Caco-2 (cell line): ENCODE results near the gene LHFPL3. TPM values are rescaled to one million over a fixed set of nuclear protein-coding genes. Genes with fewer than 3 reads are reported as not detected.

Source experiments
- BruUV-seq: library from RNA; stranded (reverse); fragments of 400-500 nt; replicated peaks from 2 replicates; lab custom pipeline; 2021; lab: Mats Ljungman, UMichigan
- CTCF ChIA-PET: fragments of 300-600 bp; sonication (Branson Sonifier 250); formaldehyde crosslinking; loops from one replicate; lab custom pipeline; 2022; ENCODE audit warnings: antibody characterized with exemption; lab: Charles Lee
- POLR2A ChIA-PET: fragments of 300-600 bp; sonication (Branson Sonifier 250); formaldehyde crosslinking; loops from one replicate; lab custom pipeline; 2022; ENCODE audit warnings: antibody characterized with exemption; lab: Charles Lee
- DNase-seq, 2 experiments: peaks; one replicate each; pipeline versions ENCODE4 v3.0.0 to v3.0.0-alpha.2; 2020 to 2022
- H3K27me3 ChIP-seq: replicated peaks from 2 replicates; pipeline ENCODE4 v1.6.0; 2011; ENCODE audit warnings: low read length; ENCODE audit not compliant: control insufficient read depth, insufficient read depth
- H3K36me3 ChIP-seq: 2 replicates; pipeline ENCODE4 v1.5.1; 2011; ENCODE audit warnings: low read length; ENCODE audit not compliant: control insufficient read depth, insufficient read depth
- H3K4me1 ChIP-seq: fragments of 250-450 bp; sonication (Bioruptor Pico); 2 replicates; pipeline ENCODE4 v1.5.1; 2020; ENCODE audit warnings: mild to moderate bottlenecking
- H3K4me3 ChIP-seq: 2 replicates; pipeline ENCODE4 v1.5.1; 2011; ENCODE audit warnings: low read depth, mild to moderate bottlenecking, control low read depth, low read length
- H3K9me3 ChIP-seq: fragments of 250-450 bp; sonication (Bioruptor Pico); 2 replicates; pipeline ENCODE4 v1.5.1; 2020; ENCODE audit warnings: mild to moderate bottlenecking, moderate library complexity
- H3K27ac Mint-ChIP-seq: one replicate; pipeline ENCODE4 v1.8.0; 2022; ENCODE audit warnings: mixed read lengths; ENCODE audit not compliant: unreplicated experiment
- H3K27me3 Mint-ChIP-seq: one replicate; pipeline ENCODE4 v1.8.0; 2022; ENCODE audit warnings: mixed read lengths; ENCODE audit not compliant: insufficient read depth, unreplicated experiment
- H3K36me3 Mint-ChIP-seq: one replicate; pipeline ENCODE4 v1.8.0; 2022; ENCODE audit warnings: mild to moderate bottlenecking, mixed read lengths; ENCODE audit not compliant: insufficient read depth, unreplicated experiment
- H3K4me1 Mint-ChIP-seq: one replicate; pipeline ENCODE4 v1.8.0; 2022; ENCODE audit warnings: low read depth, mixed read lengths; ENCODE audit not compliant: unreplicated experiment
- H3K4me3 Mint-ChIP-seq: one replicate; pipeline ENCODE4 v1.8.0; 2022; ENCODE audit warnings: mild to moderate bottlenecking, moderate library complexity, mixed read lengths; ENCODE audit not compliant: unreplicated experiment
- H3K9me3 Mint-ChIP-seq: one replicate; pipeline ENCODE4 v1.8.0; 2022; ENCODE audit warnings: mixed read lengths; ENCODE audit not compliant: unreplicated experiment
- CTCF ChIP-seq, 2 experiments: fragments of 200-600 bp in 1 of 2; IDR thresholded peaks; 1 replicate in 1 of 2; 2 replicates in 1 of 2; pipeline versions ENCODE4 v1.5.1 to v1.8.0; 2011 to 2022; ENCODE audit warnings: antibody characterized with exemption in 1 of 2, control low read depth in 1 of 2, inconsistent platforms in 1 of 2, low read depth in 1 of 2, low read length in 1 of 2, mild to moderate bottlenecking in 1 of 2, moderate library complexity in 1 of 2; ENCODE audit not compliant: insufficient read depth in 1 of 2, severe bottlenecking in 1 of 2, unreplicated experiment in 1 of 2
- intact Hi-C: fragments of 100-400 bp; cut with micrococcal nuclease; formaldehyde crosslinking; loops from one replicate; pipeline ENCODE4 v1.10.0; 2022; ENCODE audit not compliant: unreplicated experiment
- total RNA-seq: library from RNA; stranded (reverse); gene quantifications from 2 replicates; pipeline ENCODE4 v1.2.3, GENCODE V29; 2022

The LHFPL3 gene
- total RNA-seq, 1 experiment from 2014 or later, result not detected

GRCh38 chr7:104604706-104605105 lies 276.3 kb downstream of the LHFPL3 start:
- Histone ChIP-seq H3K36me3 (no peaks in the 10 kb centered on the region), H3K9me3 (no peaks in the 10 kb centered on the region), H3K4me1 (no peaks in the 10 kb centered on the region), H3K27me3 (no peaks in the 10 kb centered on the region), H3K4me3 (no peak overlapping the region)
- no TSS peak for BruUV-seq
- Mint-ChIP-seq H3K4me3 (no peak overlapping the region), H3K4me1 (no peaks in the 10 kb centered on the region), H3K36me3 (no peaks in the 10 kb centered on the region), H3K27ac (no peak overlapping the region), H3K27me3 (peaks cover 2% of the 10 kb centered on the region), H3K9me3 (no peaks in the 10 kb centered on the region)
- no peak for TF ChIP-seq CTCF (IDR thresholded peaks at IDR 0.05; ENCODE audit: insufficient read depth in 1 of 2, low read depth in 1 of 2, low read length in 1 of 2, severe bottlenecking in 1 of 2, unreplicated experiment in 1 of 2)
- no peak for DNase-seq
- intact Hi-C loops, result no loop called here
- ChIA-PET POLR2A (no interaction called here), CTCF (no interaction called here)

- H3K27me3 ChIP-seq, result no peaks in the 10 kb centered on the region
- Mint-ChIP-seq H3K27me3 (peaks cover 2% of the 10 kb centered on the region), H3K4me3 (no peak overlapping the region), H3K27ac (no peak overlapping the region), H3K36me3 (no peaks in the 10 kb centered on the region), H3K4me1 (no peaks in the 10 kb centered on the region), H3K9me3 (no peaks in the 10 kb centered on the region)
- no TSS peak for BruUV-seq
- ChIA-PET CTCF (no interaction called here), POLR2A (no interaction called here)
- no peak for DNase-seq
- TF ChIP-seq CTCF (IDR thresholded peaks at IDR 0.05; ENCODE audit: insufficient read depth in 1 of 2, low read depth in 1 of 2, low read length in 1 of 2, severe bottlenecking in 1 of 2, unreplicated experiment in 1 of 2), result no peak
- no peaks in the 10 kb centered on the region for H3K36me3 ChIP-seq
- intact Hi-C loops, result no loop called here
- no peak overlapping the region for H3K4me3 ChIP-seq
- no peaks in the 10 kb centered on the region for H3K4me1 ChIP-seq
- H3K9me3 ChIP-seq, result no peaks in the 10 kb centered on the region
Measured at GRCh38 chr7:104621321-104621720, 292.9 kb downstream of the LHFPL3 start.

- no peaks in the 10 kb centered on the region for H3K36me3 Mint-ChIP-seq
- H3K27ac Mint-ChIP-seq, result no peak overlapping the region
- no peaks in the 10 kb centered on the region for H3K9me3 Mint-ChIP-seq
- ChIA-PET POLR2A (no interaction called here), CTCF (no interaction called here)
- H3K27me3 Mint-ChIP-seq, result no peaks in the 10 kb centered on the region
- no peaks in the 10 kb centered on the region for H3K4me1 Mint-ChIP-seq
- Histone ChIP-seq H3K36me3 (no peaks in the 10 kb centered on the region), H3K9me3 (no peaks in the 10 kb centered on the region), H3K4me1 (no peaks in the 10 kb centered on the region), H3K4me3 (no peak overlapping the region), H3K27me3 (no peaks in the 10 kb centered on the region)
- no peak for DNase-seq
- no TSS peak for BruUV-seq
- intact Hi-C loops, result no loop called here
- H3K4me3 Mint-ChIP-seq, result no peak overlapping the region
- no peak for TF ChIP-seq CTCF (IDR thresholded peaks at IDR 0.05; ENCODE audit: insufficient read depth in 1 of 2, low read depth in 1 of 2, low read length in 1 of 2, severe bottlenecking in 1 of 2, unreplicated experiment in 1 of 2)
Measured at GRCh38 chr7:104625956-104626355, 297.6 kb downstream of the LHFPL3 start.
